Neuronal stem cell (in vitro differentiated cells): Measurements from ENCODE around the gene ERI3.
A peak's percentile ranks its signal among the peaks of the same experiment; 100 is the strongest.

Experiments used
- DNase-seq: peaks from one replicate; pipeline ENCODE4 v3.0.0-alpha.2; 2013; ENCODE audit warnings: low spot score
- H2AFZ ChIP-seq: one replicate; pipeline ENCODE4 v1.6.1; 2013; ENCODE audit warnings: mild to moderate bottlenecking, low read length, inconsistent platforms
- H2AK5ac ChIP-seq: 2 replicates; pipeline ENCODE4 v1.6.1; 2013; ENCODE audit warnings: low read depth, mild to moderate bottlenecking, inconsistent platforms, low read length, moderate library complexity, mixed read lengths
- H2BK120ac ChIP-seq: 2 replicates; pipeline ENCODE4 v1.6.1; 2013; ENCODE audit warnings: low read depth, mild to moderate bottlenecking, inconsistent platforms, low read length, moderate library complexity, mixed read lengths
- H2BK12ac ChIP-seq: one replicate; pipeline ENCODE4 v1.6.1; 2013; ENCODE audit warnings: low read length, inconsistent platforms
- H2BK15ac ChIP-seq: 2 replicates; pipeline ENCODE4 v1.6.1; 2013; ENCODE audit warnings: mild to moderate bottlenecking, low read length, inconsistent platforms, mixed read lengths
- H2BK5ac ChIP-seq: one replicate; pipeline ENCODE4 v1.6.1; 2013; ENCODE audit warnings: inconsistent platforms, mild to moderate bottlenecking, low read length, moderate library complexity
- H3K14ac ChIP-seq: one replicate; pipeline ENCODE4 v1.6.1; 2013; ENCODE audit warnings: low read length, inconsistent platforms
- H3K18ac ChIP-seq: 2 replicates; pipeline ENCODE4 v1.6.1; 2013; ENCODE audit warnings: low read length, inconsistent platforms
- H3K23ac ChIP-seq: 2 replicates; pipeline ENCODE4 v1.6.1; 2013; ENCODE audit warnings: low read depth, mild to moderate bottlenecking, mixed read lengths, low read length, inconsistent platforms; ENCODE audit not compliant: poor library complexity
- H3K27ac ChIP-seq: replicated peaks from 3 replicates; pipeline ENCODE4 v1.5.1; 2013; ENCODE audit warnings: low read length, inconsistent platforms
- H3K27me3 ChIP-seq, 3 experiments: 2 replicates each; pipeline ENCODE4 v1.6.1; 2013; ENCODE audit warnings: low read length in 3 of 3, mild to moderate bottlenecking in 2 of 3, inconsistent platforms in 1 of 3, low read depth in 1 of 3, mixed read lengths in 1 of 3, moderate library complexity in 1 of 3; ENCODE audit not compliant: control insufficient read depth in 3 of 3, insufficient read depth in 3 of 3
- H3K36me3 ChIP-seq, 2 donors: replicated peaks in 1 of 2; 2 replicates each; pipeline ENCODE4 v1.6.1; 2013; ENCODE audit warnings: low read length in 2 of 2; ENCODE audit not compliant: control insufficient read depth in 2 of 2, insufficient read depth in 2 of 2
- H3K4ac ChIP-seq: 2 replicates; pipeline ENCODE4 v1.6.1; 2013; ENCODE audit warnings: inconsistent platforms, mild to moderate bottlenecking, low read length, moderate library complexity
- H3K4me1 ChIP-seq, 2 donors: 1 replicate in 1 of 2; 2 replicates in 1 of 2; pipeline ENCODE4 v1.6.1; 2013; ENCODE audit warnings: low read length in 2 of 2, low read depth in 1 of 2; ENCODE audit not compliant: control insufficient read depth in 2 of 2, insufficient read depth in 1 of 2
- H3K4me2 ChIP-seq: one replicate; pipeline ENCODE4 v1.6.1; 2013; ENCODE audit warnings: mild to moderate bottlenecking, low read length, inconsistent platforms; ENCODE audit not compliant: insufficient read depth, poor library complexity, severe bottlenecking
- H3K4me3 ChIP-seq, 2 donors: 2 replicates each; pipeline ENCODE4 v1.5.1; 2013; ENCODE audit warnings: low read length in 2 of 2, mild to moderate bottlenecking in 2 of 2, inconsistent platforms in 1 of 2, moderate library complexity in 1 of 2
- H3K79me1 ChIP-seq: one replicate; pipeline ENCODE4 v1.6.1; 2013; ENCODE audit warnings: low read depth, mild to moderate bottlenecking, inconsistent platforms, low read length, moderate library complexity
- H3K9ac ChIP-seq: one replicate; pipeline ENCODE4 v1.6.1; 2013; ENCODE audit warnings: mild to moderate bottlenecking, low read depth, low read length, inconsistent platforms; ENCODE audit not compliant: poor library complexity
- H3K9me3 ChIP-seq, 2 donors: replicated peaks in 1 of 2; 2 replicates each; pipeline versions ENCODE3 to v1.6.1; 2013; ENCODE audit warnings: low read length in 2 of 2, mild to moderate bottlenecking in 2 of 2, inconsistent platforms in 1 of 2, low read depth in 1 of 2, mixed read lengths in 1 of 2, moderate library complexity in 1 of 2; ENCODE audit not compliant: control insufficient read depth in 2 of 2, insufficient read depth in 1 of 2
- H4K8ac ChIP-seq: one replicate; pipeline ENCODE4 v1.6.1; 2013; ENCODE audit warnings: low read depth, mild to moderate bottlenecking, inconsistent platforms, low read length, moderate library complexity
- H4K91ac ChIP-seq: one replicate; pipeline ENCODE4 v1.6.1; 2013; ENCODE audit warnings: low read length, low read depth, mild to moderate bottlenecking, inconsistent platforms; ENCODE audit not compliant: poor library complexity
- WGBS, 2 donors: extraction: QIAGEN DNeasy Blood & Tissue Kit; methylation state at CpG; one replicate each; pipeline ENCODE4 v1.1.7; 2013; ENCODE audit warnings: missing lambda C conversion rate in 2 of 2, mixed read lengths in 1 of 2; ENCODE audit not compliant: insufficient read length in 2 of 2, insufficient replicate concordance in 1 of 2; ENCODE audit errors: extremely low coverage in 2 of 2; 5-methylcytosine and 5-hydroxymethylcytosine counted together

The ERI3 gene

GRCh38 chr1:44271646-44272045, 83.4 kb downstream of the ERI3 start:
- peaks cover 0 to 12% of the 10 kb centered on the region in 2 donors for H3K36me3 ChIP-seq
- H2BK120ac ChIP-seq: no peak overlapping the region
- H3K79me1 ChIP-seq: peaks cover 3% of the 10 kb centered on the region
- peaks cover 7 to 10% of the 10 kb centered on the region in 2 donors for H3K4me1 ChIP-seq
- H2BK15ac ChIP-seq: no peak overlapping the region
- DNase-seq: no peak
- no peaks in the 10 kb centered on the region for H3K27me3 ChIP-seq
- H3K4me2 ChIP-seq: no peak overlapping the region
- H3K14ac ChIP-seq: no peak overlapping the region
- no peak overlapping the region for H3K4me3 ChIP-seq
- H2AFZ ChIP-seq: no peak overlapping the region
- no peak overlapping the region for H4K91ac ChIP-seq
- no peak overlapping the region for H3K4ac ChIP-seq
- no peak overlapping the region for H2BK12ac ChIP-seq
- H3K23ac ChIP-seq: no peak overlapping the region
- no peak overlapping the region for H3K9ac ChIP-seq
- WGBS, 2 donors: no CpG with 5 or more reads among the region's 3 CpGs
- no peak overlapping the region for H4K8ac ChIP-seq
- H3K18ac ChIP-seq: no peak overlapping the region
- H2AK5ac ChIP-seq: no peak overlapping the region
- no peaks in the 10 kb centered on the region for H3K9me3 ChIP-seq
- no peak overlapping the region for H2BK5ac ChIP-seq
- no peak overlapping the region for H3K27ac ChIP-seq

- H3K14ac ChIP-seq: no peak overlapping the region
- H3K4me1 ChIP-seq: peaks cover 4 to 8% of the 10 kb centered on the region in 2 donors
- H2BK5ac ChIP-seq: no peak overlapping the region
- H3K9ac ChIP-seq: no peak overlapping the region
- no peak overlapping the region for H2BK120ac ChIP-seq
- H3K27ac ChIP-seq: no peak overlapping the region
- H3K4me3 ChIP-seq: no peak overlapping the region
- peaks cover 0 to 12% of the 10 kb centered on the region in 2 donors for H3K36me3 ChIP-seq
- no peaks in the 10 kb centered on the region for H3K27me3 ChIP-seq
- no peak overlapping the region for H4K8ac ChIP-seq
- no peak for DNase-seq
- no peak overlapping the region for H3K23ac ChIP-seq
- peaks cover 3% of the 10 kb centered on the region for H3K79me1 ChIP-seq
- H2AFZ ChIP-seq: no peak overlapping the region
- H3K9me3 ChIP-seq: no peaks in the 10 kb centered on the region
- H3K4me2 ChIP-seq: no peak overlapping the region
- H2BK15ac ChIP-seq: no peak overlapping the region
- H2AK5ac ChIP-seq: no peak overlapping the region
- H4K91ac ChIP-seq: no peak overlapping the region
- WGBS, 2 donors: no CpG with 5 or more reads among the region's 6 CpGs
- H3K18ac ChIP-seq: no peak overlapping the region
- H2BK12ac ChIP-seq: no peak overlapping the region
- H3K4ac ChIP-seq: no peak overlapping the region
These were observed 84.1 kb downstream of the ERI3 start for GRCh38 chr1:44270686-44271628.

GRCh38 chr1:44268054-44268453, 87.0 kb downstream of the ERI3 start:
- H3K4me3 ChIP-seq: no peak overlapping the region
- no peak overlapping the region for H3K23ac ChIP-seq
- H2BK120ac ChIP-seq: no peak overlapping the region
- DNase-seq: no peak
- no peak overlapping the region for H2BK5ac ChIP-seq
- no peak overlapping the region for H3K4ac ChIP-seq
- no peak overlapping the region for H4K91ac ChIP-seq
- H2AK5ac ChIP-seq: no peak overlapping the region
- no peak overlapping the region for H3K9ac ChIP-seq
- no CpG with 5 or more reads among the region's 1 CpG for WGBS, 2 donors
- peaks cover 0 to 3% of the 10 kb centered on the region in 2 donors for H3K36me3 ChIP-seq
- H3K9me3 ChIP-seq: no peaks in the 10 kb centered on the region
- H3K79me1 ChIP-seq: peaks cover 3% of the 10 kb centered on the region
- H3K27ac ChIP-seq: no peak overlapping the region
- no peak overlapping the region for H3K4me2 ChIP-seq
- H4K8ac ChIP-seq: no peak overlapping the region
- no peak overlapping the region for H2BK15ac ChIP-seq
- no peak overlapping the region for H2AFZ ChIP-seq
- no peak overlapping the region for H2BK12ac ChIP-seq
- H3K27me3 ChIP-seq: no peaks in the 10 kb centered on the region
- no peak overlapping the region for H3K18ac ChIP-seq
- no peaks in the 10 kb centered on the region for H3K4me1 ChIP-seq
- H3K14ac ChIP-seq: no peak overlapping the region

GRCh38 chr1:44267438-44267837, 87.6 kb downstream of the ERI3 start:
- no CpG with 5 or more reads among the region's 5 CpGs for WGBS, 2 donors
- H3K4me1 ChIP-seq: peaks cover 0 to 4% of the 10 kb centered on the region in 2 donors
- H3K23ac ChIP-seq: no peak overlapping the region

More at GRCh38 chr1:44267438-44267837, 87.6 kb downstream of the ERI3 start:
- Histone ChIP-seq H2AFZ (no peak overlapping the region), H4K91ac (no peak overlapping the region), H3K36me3 (no peaks in the 10 kb centered on the region), H3K18ac (peak overlapping the region; percentile 12), H4K8ac (no peak overlapping the region), H2BK120ac (no peak overlapping the region), H3K27me3 (no peaks in the 10 kb centered on the region), H3K4me3 (no peak overlapping the region), H2BK12ac (no peak overlapping the region), H3K27ac (no peak overlapping the region), H3K14ac (no peak overlapping the region), H3K9me3 (no peaks in the 10 kb centered on the region), H3K79me1 (peaks cover 3% of the 10 kb centered on the region), H3K4me2 (no peak overlapping the region), H3K4ac (no peak overlapping the region), H2BK15ac (no peak overlapping the region), H3K9ac (no peak overlapping the region), H2AK5ac (no peak overlapping the region), H2BK5ac (no peak overlapping the region)
- no peak for DNase-seq
